ENCODE measurements around the gene RDH13.

The RDH13 gene

GRCh38 chr19:55089342-55089944 is 26.5 kb upstream of the RDH13 start:
- Histone ChIP-seq H3K4me1 (ENCODE audit: control insufficient read depth, insufficient read depth, low read length) (peaks cover 34% of the 10 kb centered on the region), H3K9ac (ENCODE audit: low read length) (no peak overlapping the region), H3K36me3 (ENCODE audit: control insufficient read depth, insufficient read depth, low read length) (peaks cover 8% of the 10 kb centered on the region)

GRCh38 chr19:55088543-55089341 is 25.8 kb upstream of the RDH13 start:
- Histone ChIP-seq H3K4me1 (ENCODE audit: control insufficient read depth, insufficient read depth, low read length) (peaks cover 31% of the 10 kb centered on the region), H3K9me3 (ENCODE audit: control insufficient read depth, insufficient read depth, low read depth, low read length) (no peaks in the 10 kb centered on the region), H3K27ac (ENCODE audit: low read depth, low read length) (no peak overlapping the region), H3K4me3 (ENCODE audit: low read depth, low read length) (no peak overlapping the region; the same call in 1 of the 2 replicates), H3K27me3 (ENCODE audit: control insufficient read depth, insufficient read depth, low read length) (peaks cover 26% of the 10 kb centered on the region), H3K36me3 (ENCODE audit: control insufficient read depth, insufficient read depth, low read length) (peaks cover 8% of the 10 kb centered on the region), H3K9ac (ENCODE audit: low read length) (peak overlapping the region; percentile 32)

More at GRCh38 chr19:55089342-55089944, 26.5 kb upstream of the RDH13 start:
- Histone ChIP-seq H3K27ac (ENCODE audit: low read depth, low read length) (no peak overlapping the region), H3K9me3 (ENCODE audit: control insufficient read depth, insufficient read depth, low read depth, low read length) (no peaks in the 10 kb centered on the region), H3K4me3 (ENCODE audit: low read depth, low read length) (no peak overlapping the region), H3K27me3 (ENCODE audit: control insufficient read depth, insufficient read depth, low read length) (peaks cover 19% of the 10 kb centered on the region)

GRCh38 chr19:55088021-55088451 is 25.1 kb upstream of the RDH13 start:
- no peak overlapping the region for H3K27ac ChIP-seq (ENCODE audit: low read depth, low read length)
- no peaks in the 10 kb centered on the region for H3K9me3 ChIP-seq (ENCODE audit: control insufficient read depth, insufficient read depth, low read depth, low read length)
- H3K36me3 ChIP-seq (ENCODE audit: control insufficient read depth, insufficient read depth, low read length), result peaks cover 8% of the 10 kb centered on the region
- H3K27me3 ChIP-seq (ENCODE audit: control insufficient read depth, insufficient read depth, low read length), result peaks cover 32% of the 10 kb centered on the region
- H3K4me1 ChIP-seq (ENCODE audit: control insufficient read depth, insufficient read depth, low read length), result peaks cover 33% of the 10 kb centered on the region
- peak overlapping the region; percentile 65 for H3K4me3 ChIP-seq (ENCODE audit: low read depth, low read length)
- peak overlapping the region; percentile 32 for H3K9ac ChIP-seq (ENCODE audit: low read length)

GRCh38 chr19:55087542-55087901 is 24.6 kb upstream of the RDH13 start:
- H3K4me1 ChIP-seq (ENCODE audit: control insufficient read depth, insufficient read depth, low read length), result peaks cover 32% of the 10 kb centered on the region
- no peak overlapping the region for H3K27ac ChIP-seq (ENCODE audit: low read depth, low read length)
- H3K36me3 ChIP-seq (ENCODE audit: control insufficient read depth, insufficient read depth, low read length), result peaks cover 8% of the 10 kb centered on the region
- peak overlapping the region; percentile 65 for H3K4me3 ChIP-seq (ENCODE audit: low read depth, low read length)
- peak overlapping the region; percentile 32 for H3K9ac ChIP-seq (ENCODE audit: low read length)
- no peaks in the 10 kb centered on the region for H3K9me3 ChIP-seq (ENCODE audit: control insufficient read depth, insufficient read depth, low read depth, low read length)
- H3K27me3 ChIP-seq (ENCODE audit: control insufficient read depth, insufficient read depth, low read length), result peaks cover 35% of the 10 kb centered on the region

GRCh38 chr19:55086730-55087541 is 24.0 kb upstream of the RDH13 start:
- Histone ChIP-seq H3K9ac (ENCODE audit: low read length) (peak overlapping the region; percentile 32), H3K4me1 (ENCODE audit: control insufficient read depth, insufficient read depth, low read length) (peaks cover 32% of the 10 kb centered on the region), H3K27me3 (ENCODE audit: control insufficient read depth, insufficient read depth, low read length) (peaks cover 41% of the 10 kb centered on the region), H3K9me3 (ENCODE audit: control insufficient read depth, insufficient read depth, low read depth, low read length) (no peaks in the 10 kb centered on the region), H3K4me3 (ENCODE audit: low read depth, low read length) (peak overlapping the region; percentile 65), H3K36me3 (ENCODE audit: control insufficient read depth, insufficient read depth, low read length) (peaks cover 8% of the 10 kb centered on the region), H3K27ac (ENCODE audit: low read depth, low read length) (no peak overlapping the region)

GRCh38 chr19:55085923-55086715 is 23.2 kb upstream of the RDH13 start:
- peaks cover 6% of the 10 kb centered on the region for H3K36me3 ChIP-seq (ENCODE audit: control insufficient read depth, insufficient read depth, low read length)
- peak overlapping the region; percentile 65 for H3K4me3 ChIP-seq (ENCODE audit: low read depth, low read length)
- H3K9me3 ChIP-seq (ENCODE audit: control insufficient read depth, insufficient read depth, low read depth, low read length), result no peaks in the 10 kb centered on the region
- H3K4me1 ChIP-seq (ENCODE audit: control insufficient read depth, insufficient read depth, low read length), result peaks cover 29% of the 10 kb centered on the region
- peaks cover 45% of the 10 kb centered on the region for H3K27me3 ChIP-seq (ENCODE audit: control insufficient read depth, insufficient read depth, low read length)
- H3K9ac ChIP-seq (ENCODE audit: low read length), result peak overlapping the region; percentile 25
- no peak overlapping the region for H3K27ac ChIP-seq (ENCODE audit: low read depth, low read length)

GRCh38 chr19:55084416-55084815 is 21.5 kb upstream of the RDH13 start:
- no peaks in the 10 kb centered on the region for H3K9me3 ChIP-seq (ENCODE audit: control insufficient read depth, insufficient read depth, low read depth, low read length)
- no peak overlapping the region for H3K27ac ChIP-seq (ENCODE audit: low read depth, low read length)
- no peak overlapping the region for H3K9ac ChIP-seq (ENCODE audit: low read length)
- peaks cover 52% of the 10 kb centered on the region for H3K27me3 ChIP-seq (ENCODE audit: control insufficient read depth, insufficient read depth, low read length)
- H3K4me1 ChIP-seq (ENCODE audit: control insufficient read depth, insufficient read depth, low read length), result peaks cover 31% of the 10 kb centered on the region
- no peak overlapping the region for H3K4me3 ChIP-seq (ENCODE audit: low read depth, low read length)
- no peaks in the 10 kb centered on the region for H3K36me3 ChIP-seq (ENCODE audit: control insufficient read depth, insufficient read depth, low read length)

GRCh38 chr19:55083004-55083850 is 20.3 kb upstream of the RDH13 start:
- Histone ChIP-seq H3K36me3 (ENCODE audit: control insufficient read depth, insufficient read depth, low read length) (no peaks in the 10 kb centered on the region), H3K4me3 (ENCODE audit: low read depth, low read length) (peak overlapping the region; percentile 38), H3K9ac (ENCODE audit: low read length) (no peak overlapping the region), H3K9me3 (ENCODE audit: control insufficient read depth, insufficient read depth, low read depth, low read length) (no peaks in the 10 kb centered on the region), H3K4me1 (ENCODE audit: control insufficient read depth, insufficient read depth, low read length) (peaks cover 26% of the 10 kb centered on the region), H3K27ac (ENCODE audit: low read depth, low read length) (no peak overlapping the region), H3K27me3 (ENCODE audit: control insufficient read depth, insufficient read depth, low read length) (peaks cover 58% of the 10 kb centered on the region)

- Histone ChIP-seq H3K4me1 (ENCODE audit: control insufficient read depth, insufficient read depth, low read length) (peaks cover 16% of the 10 kb centered on the region; the same call in 1 of the 2 replicates), H3K27me3 (ENCODE audit: control insufficient read depth, insufficient read depth, low read length) (peaks cover 59% of the 10 kb centered on the region), H3K4me3 (ENCODE audit: low read depth, low read length) (peak overlapping the region; percentile 74)
These were observed 19.3 kb upstream of the RDH13 start for GRCh38 chr19:55082020-55082851.

More at GRCh38 chr19:55082020-55082851, 19.3 kb upstream of the RDH13 start:
- Histone ChIP-seq H3K27ac (ENCODE audit: low read depth, low read length) (no peak overlapping the region), H3K36me3 (ENCODE audit: control insufficient read depth, insufficient read depth, low read length) (no peaks in the 10 kb centered on the region), H3K9ac (ENCODE audit: low read length) (peak overlapping the region; percentile 38), H3K9me3 (ENCODE audit: control insufficient read depth, insufficient read depth, low read depth, low read length) (no peaks in the 10 kb centered on the region)

Data from HUES6 (cell line).